ENCODE results near the gene LIPG.
"Not testable (repeated sequence)": the region's sequence is repeated elsewhere in the genome, so short reads cannot be mapped to it uniquely, and the experiment has no call there.

The LIPG gene

GRCh38 chr18:49520661-49521145 lies 41.2 kb upstream of the LIPG start:
- in situ Hi-C loops (cut with MboI; ENCODE audit: low sequenced_read_pairs, unreplicated experiment), result no loop called here
- TF ChIP-seq CTCF (IDR thresholded peaks at IDR 0.05; ENCODE audit: borderline replicate concordance, control extremely low read depth, extremely low read depth, insufficient read depth, missing control alignments), result no peak
- DNase-seq (ENCODE audit: low spot score), result no peak

GRCh38 chr18:49521216-49521835 lies 40.5 kb upstream of the LIPG start:
- DNase-seq (ENCODE audit: low spot score), result no peak
- in situ Hi-C loops (cut with MboI; ENCODE audit: low sequenced_read_pairs, unreplicated experiment), result no loop called here
- no peak for TF ChIP-seq CTCF (IDR thresholded peaks at IDR 0.05; ENCODE audit: borderline replicate concordance, control extremely low read depth, extremely low read depth, insufficient read depth, missing control alignments)

GRCh38 chr18:49523580-49524093 lies 38.2 kb upstream of the LIPG start:
- in situ Hi-C loops (cut with MboI; ENCODE audit: low sequenced_read_pairs, unreplicated experiment), result not testable (repeated sequence)

GRCh38 chr18:49524349-49524748 lies 37.5 kb upstream of the LIPG start:
- in situ Hi-C loops (cut with MboI; ENCODE audit: low sequenced_read_pairs, unreplicated experiment), result no loop called here
- no peak for DNase-seq (ENCODE audit: low spot score)

More at GRCh38 chr18:49523580-49524093, 38.2 kb upstream of the LIPG start:
- not testable (repeated sequence) for DNase-seq (ENCODE audit: low spot score)

GRCh38 chr18:49524951-49525350 lies 36.9 kb upstream of the LIPG start:
- TF ChIP-seq CTCF (IDR thresholded peaks at IDR 0.05; ENCODE audit: borderline replicate concordance, control extremely low read depth, extremely low read depth, insufficient read depth, missing control alignments), result no peak
- in situ Hi-C loops (cut with MboI; ENCODE audit: low sequenced_read_pairs, unreplicated experiment), result no loop called here
- DNase-seq (ENCODE audit: low spot score), result no peak

More at GRCh38 chr18:49524349-49524748, 37.5 kb upstream of the LIPG start:
- no peak for TF ChIP-seq CTCF (IDR thresholded peaks at IDR 0.05; ENCODE audit: borderline replicate concordance, control extremely low read depth, extremely low read depth, insufficient read depth, missing control alignments)

GRCh38 chr18:49525981-49526380 lies 35.9 kb upstream of the LIPG start:
- no peak for DNase-seq (ENCODE audit: low spot score)
- in situ Hi-C loops (cut with MboI; ENCODE audit: low sequenced_read_pairs, unreplicated experiment), result no loop called here
- TF ChIP-seq CTCF (IDR thresholded peaks at IDR 0.05; ENCODE audit: borderline replicate concordance, control extremely low read depth, extremely low read depth, insufficient read depth, missing control alignments), result no peak

- TF ChIP-seq CTCF (IDR thresholded peaks at IDR 0.05; ENCODE audit: borderline replicate concordance, control extremely low read depth, extremely low read depth, insufficient read depth, missing control alignments), result no peak
- in situ Hi-C loops (cut with MboI; ENCODE audit: low sequenced_read_pairs, unreplicated experiment), result no loop called here
Measured at GRCh38 chr18:49527631-49528327, 34.1 kb upstream of the LIPG start.

More at GRCh38 chr18:49527631-49528327, 34.1 kb upstream of the LIPG start:
- DNase-seq (ENCODE audit: low spot score), result no peak
